HG03139 (cell line): Measurements from ENCODE around the gene HAUS6.
"Not testable (repeated sequence)": the region's sequence is repeated elsewhere in the genome, so short reads cannot be mapped to it uniquely, and the experiment has no call there.

Experiments
- ATAC-seq: cut with Tn5 transposase; IDR thresholded peaks from one replicate; pipeline ENCODE4 v1.9.1; 2021; ENCODE audit not compliant: unreplicated experiment

HAUS6 gene

GRCh38 chr9:19036611-19037010, 66.1 kb downstream of the HAUS6 start:
- ATAC-seq = no peak

- no peak for ATAC-seq
Observed at GRCh38 chr9:19033015-19033414, 69.7 kb downstream of the HAUS6 start, which contains the start of gene SAXO1. Gene SAXO1, minus strand, starts transcription at chr9:19033209. Its CDS starts 301 bp downstream, at chr9:19032908.

- ATAC-seq = no peak
Observed at GRCh38 chr9:19032406-19032805, 70.3 kb downstream of the HAUS6 start.

GRCh38 chr9:19030899-19031298, 71.8 kb downstream of the HAUS6 start:
- ATAC-seq = no peak

- peak; percentile 63 for ATAC-seq
Observed at GRCh38 chr9:19028835-19029451, 73.8 kb downstream of the HAUS6 start.

- no peak for ATAC-seq
Observed at GRCh38 chr9:19027825-19028224, 74.9 kb downstream of the HAUS6 start.

- ATAC-seq = no peak
Observed at GRCh38 chr9:19026375-19026774, 76.3 kb downstream of the HAUS6 start.

GRCh38 chr9:19023078-19023477, 79.6 kb downstream of the HAUS6 start:
- ATAC-seq = no peak

GRCh38 chr9:19022206-19022605, 80.5 kb downstream of the HAUS6 start:
- no peak for ATAC-seq

- not testable (repeated sequence) for ATAC-seq
Observed at GRCh38 chr9:19021649-19022048, 81.1 kb downstream of the HAUS6 start.

- ATAC-seq = no peak
Observed at GRCh38 chr9:19020886-19021455, 81.7 kb downstream of the HAUS6 start.

GRCh38 chr9:19018201-19018600, 84.5 kb downstream of the HAUS6 start:
- ATAC-seq = no peak

GRCh38 chr9:19009391-19009965, 93.2 kb downstream of the HAUS6 start:
- ATAC-seq = no peak
